ENCODE results near the gene PTPN6. TPM values are rescaled to one million over a fixed set of nuclear protein-coding genes. Genes with fewer than 3 reads are reported as not detected.

Gene PTPN6
- total RNA-seq, 4 donors from 2014 or later = 11.9 to 31.5 (median 20.8) TPM

DNA sequence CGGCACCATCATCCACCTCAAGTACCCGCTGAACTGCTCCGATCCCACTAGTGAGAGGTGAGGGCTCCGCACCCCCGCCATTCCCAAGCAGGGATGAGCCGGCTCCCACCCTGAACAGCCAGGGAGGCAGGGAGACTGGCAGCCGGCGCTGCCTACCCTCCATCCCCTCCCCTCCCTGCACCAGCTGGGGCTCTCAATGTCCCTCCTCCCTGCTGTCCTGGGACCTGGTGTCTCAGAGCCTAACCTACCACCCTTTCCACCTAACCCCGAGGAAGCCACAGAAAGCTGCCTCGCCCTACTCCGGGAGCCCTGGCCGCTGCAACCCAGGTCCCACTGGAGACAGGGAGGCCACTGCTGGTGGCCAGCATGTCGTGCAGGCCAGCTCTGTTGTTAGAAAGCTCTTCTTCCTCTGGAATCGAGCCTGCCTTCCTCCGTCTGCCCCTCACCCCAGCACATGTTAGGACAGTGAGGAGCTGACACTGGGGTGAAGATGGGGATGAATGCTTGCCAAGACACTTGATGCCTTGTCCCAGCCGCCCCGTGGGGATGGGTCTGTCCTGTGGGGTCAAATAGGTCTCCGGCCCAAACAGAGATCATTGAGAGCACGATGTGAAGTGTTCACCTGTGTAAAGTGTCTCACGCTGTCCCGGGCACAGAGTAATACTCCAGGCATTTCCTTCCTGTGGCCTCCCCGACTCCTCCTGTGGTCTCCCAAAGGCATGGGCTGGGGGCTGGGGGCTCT lies 1.1 kb downstream of the PTPN6 start:
- H3K27ac ChIP-seq = peak overlapping the region in 2 of 4 donors; percentile 53 to 80
- H3K27me3 ChIP-seq = no peaks in the 10 kb centered on the region
- peaks cover 0 to 2% (median 0%) of the 10 kb centered on the region in 3 donors for H3K36me3 ChIP-seq
- DNase-seq (ENCODE audit: low spot score in 2 of 2) = no peak
- peak overlapping the region in 3 of 4 donors; percentile 22 to 49 (median 46) for H3K4me3 ChIP-seq
- 42 to 59% methylated on average over 18 to 22 of the region's 22 CpGs for WGBS, 2 donors
- peaks cover 0 to 41% (median 15%) of the 10 kb centered on the region in 4 donors for H3K4me1 ChIP-seq
- no peaks in the 10 kb centered on the region for H3K9me3 ChIP-seq
- TF ChIP-seq POLR2A (IDR thresholded peaks at IDR 0.05) (no peak), CTCF (IDR thresholded peaks at IDR 0.05) (no peak), EP300 (IDR thresholded peaks at IDR 0.05) (no peak)

- Histone ChIP-seq H3K36me3 (no peaks in the 10 kb centered on the region), H3K27me3 (no peaks in the 10 kb centered on the region), H3K4me3 (peak overlapping the region; percentile 3 to 49 (median 28)), H3K9me3 (no peaks in the 10 kb centered on the region), H3K4me1 (peaks cover 0 to 46% (median 16%) of the 10 kb centered on the region in 4 donors), H3K27ac (peak overlapping the region in 3 of 4 donors; percentile 53 to 80 (median 74))
- no peak for DNase-seq (ENCODE audit: low spot score in 2 of 2)
- WGBS, 2 donors = 73 to 75% methylated on average over 15 of the region's 15 CpGs
- no peak for TF ChIP-seq POLR2A (IDR thresholded peaks at IDR 0.05)
- no peak for TF ChIP-seq EP300 (IDR thresholded peaks at IDR 0.05)
- TF ChIP-seq CTCF (IDR thresholded peaks at IDR 0.05) = no peak
Observed at GRCh38 chr12:6952863-6953441, 1.8 kb downstream of the PTPN6 start.

DNA sequence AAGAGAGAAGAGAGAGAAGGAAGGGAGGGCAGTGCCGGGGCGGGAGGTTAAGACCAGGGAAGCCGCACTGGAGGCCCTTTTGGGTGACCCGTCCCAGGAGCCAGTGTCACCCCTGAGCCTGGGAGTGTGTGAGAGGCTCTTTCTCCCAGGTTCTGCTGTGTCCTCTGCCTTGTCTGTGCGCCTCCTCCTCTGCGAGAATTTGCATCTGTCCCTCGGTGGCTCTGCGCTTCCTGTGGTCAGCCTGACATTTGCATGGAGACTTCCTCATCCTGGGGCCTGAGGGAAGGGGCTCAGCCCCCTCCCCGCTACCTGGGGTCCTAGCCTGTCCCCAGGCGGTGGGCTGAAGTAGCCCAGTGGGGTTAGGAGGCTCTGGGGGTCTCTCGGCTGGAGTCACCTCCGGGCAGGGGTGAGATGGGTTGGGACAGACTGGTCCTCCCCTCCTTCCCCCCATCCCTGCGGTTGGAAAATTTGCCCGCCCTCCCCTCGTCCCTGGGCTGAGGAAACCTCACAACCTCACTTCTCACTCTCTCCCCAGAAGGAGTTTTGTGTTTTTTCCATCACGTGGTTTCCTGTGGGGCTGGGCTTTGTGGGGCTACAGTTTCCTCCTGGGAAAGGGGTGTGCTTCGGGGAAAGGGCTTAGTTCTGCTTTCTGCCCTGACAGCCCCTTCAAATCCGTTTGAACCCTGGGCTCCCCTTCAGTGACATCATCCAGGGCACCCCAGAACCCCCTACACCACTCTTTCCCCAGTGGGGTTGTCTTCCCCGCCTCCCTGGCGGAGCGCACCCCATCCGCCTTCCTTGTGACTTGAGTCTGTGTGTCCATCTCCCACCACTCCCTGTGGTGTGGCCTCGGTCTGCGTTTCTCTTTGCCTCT lies 2.5 kb downstream of the PTPN6 start:
- DNase-seq (ENCODE audit: low spot score in 2 of 2) = peak in 1 of 2 donors; percentile 76
- H3K4me3 ChIP-seq = peak overlapping the region in 3 of 4 donors; percentile 11 to 49 (median 46)
- H3K36me3 ChIP-seq = no peaks in the 10 kb centered on the region
- TF ChIP-seq CTCF (IDR thresholded peaks at IDR 0.05) (peak in 1 of 5 experiments; percentile 15), EP300 (IDR thresholded peaks at IDR 0.05) (peak in 1 of 2 donors; percentile 51), POLR2A (IDR thresholded peaks at IDR 0.05) (peak in 1 of 2 donors; percentile 23)
- H3K9me3 ChIP-seq = no peaks in the 10 kb centered on the region
- no peaks in the 10 kb centered on the region for H3K27me3 ChIP-seq
- WGBS, 2 donors = 36 to 38% methylated on average over 24 of the region's 24 CpGs
- H3K27ac ChIP-seq = peak overlapping the region in 3 of 4 donors; percentile 53 to 80 (median 74)
- peaks cover 0 to 53% (median 19%) of the 10 kb centered on the region in 4 donors for H3K4me1 ChIP-seq

DNA sequence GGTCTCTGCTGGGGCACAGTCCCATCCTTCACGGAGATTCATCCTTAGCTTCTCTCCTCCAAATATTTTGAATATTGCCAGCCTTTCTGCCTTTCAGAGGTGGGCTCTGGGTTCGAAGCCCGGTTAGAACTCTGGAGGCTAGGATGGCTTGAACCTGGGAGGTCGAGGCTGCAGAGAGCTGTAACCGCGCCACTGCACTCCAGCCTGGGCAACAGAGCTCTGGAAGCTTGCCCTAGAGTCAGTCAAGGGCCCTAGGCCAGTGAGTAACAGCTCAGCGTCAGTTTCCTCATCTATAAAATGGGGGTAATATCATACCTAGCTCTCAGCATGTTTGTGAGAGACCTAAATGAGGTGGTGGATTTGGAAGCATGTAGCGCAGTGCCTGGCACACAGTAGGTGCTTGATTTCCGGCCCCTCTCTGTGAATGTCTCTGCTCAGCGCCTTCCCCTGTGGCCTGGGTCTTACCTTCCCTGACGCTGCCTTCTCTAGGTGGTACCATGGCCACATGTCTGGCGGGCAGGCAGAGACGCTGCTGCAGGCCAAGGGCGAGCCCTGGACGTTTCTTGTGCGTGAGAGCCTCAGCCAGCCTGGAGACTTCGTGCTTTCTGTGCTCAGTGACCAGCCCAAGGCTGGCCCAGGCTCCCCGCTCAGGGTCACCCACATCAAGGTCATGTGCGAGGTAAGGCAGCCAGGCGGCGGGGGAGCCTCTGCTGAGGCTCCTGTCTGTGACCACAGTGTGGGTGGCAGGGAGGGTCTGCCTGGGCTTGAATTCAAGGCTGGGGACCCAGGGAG lies 3.4 kb downstream of the PTPN6 start:
- Histone ChIP-seq H3K4me3 (peak overlapping the region in 2 of 4 donors; percentile 13 to 20), H3K27me3 (no peaks in the 10 kb centered on the region), H3K4me1 (peaks cover 0 to 48% (median 19%) of the 10 kb centered on the region in 4 donors), H3K9me3 (no peaks in the 10 kb centered on the region), H3K27ac (peak overlapping the region in 3 of 4 donors; percentile 53 to 80 (median 57)), H3K36me3 (no peaks in the 10 kb centered on the region)
- no peak for TF ChIP-seq POLR2A (IDR thresholded peaks at IDR 0.05)
- no peak for TF ChIP-seq CTCF (IDR thresholded peaks at IDR 0.05)
- no peak for TF ChIP-seq EP300 (IDR thresholded peaks at IDR 0.05)
- DNase-seq (ENCODE audit: low spot score in 2 of 2) = no peak
- 82 to 83% methylated on average over 21 of the region's 21 CpGs for WGBS, 2 donors

All from tibial nerve (tissue), 4 donors.